MM.1S (cell line): ENCODE data around the gene KRTAP10-3.

Experiments
- DNase-seq: peaks from one replicate; pipeline ENCODE4 v3.0.0-alpha.2; 2015
- H2AFZ ChIP-seq: fragments of 300-600 bp; sonication (generic); 2 replicates; pipeline ENCODE4 v1.6.0; 2016; ENCODE audit warnings: antibody characterized with exemption, low read length
- H3F3A ChIP-seq: fragments of 300-600 bp; sonication (generic); 2 replicates; pipeline ENCODE4 v1.6.1; 2016; ENCODE audit warnings: mild to moderate bottlenecking, antibody characterized with exemption, low read length, moderate library complexity, mixed read lengths; ENCODE audit not compliant: insufficient read depth
- H3K27ac ChIP-seq: fragments of 300-600 bp; sonication (generic); 2 replicates; pipeline ENCODE4 v1.5.1; 2016; ENCODE audit warnings: mild to moderate bottlenecking, low read length
- H3K27me3 ChIP-seq: fragments of 300-600 bp; sonication (generic); replicated peaks from 2 replicates; pipeline ENCODE4 v1.6.0; 2016; ENCODE audit warnings: low read length; ENCODE audit not compliant: insufficient read depth
- H3K36me3 ChIP-seq: fragments of 300-600 bp; sonication (generic); replicated peaks from 2 replicates; pipeline ENCODE4 v1.6.1; 2016; ENCODE audit warnings: mild to moderate bottlenecking, low read length, mixed read lengths; ENCODE audit not compliant: insufficient read depth
- H3K4me1 ChIP-seq: fragments of 300-600 bp; sonication (generic); 2 replicates; pipeline ENCODE4 v1.6.1; 2016; ENCODE audit warnings: low read length, mixed read lengths
- H3K4me2 ChIP-seq: fragments of 300-600 bp; sonication (generic); 2 replicates; pipeline ENCODE4 v1.6.0; 2016; ENCODE audit warnings: low read depth, low read length
- H3K4me3 ChIP-seq: fragments of 300-600 bp; sonication (generic); 2 replicates; pipeline ENCODE4 v1.5.1; 2016; ENCODE audit warnings: low read length, mixed read lengths
- H3K79me2 ChIP-seq: fragments of 300-600 bp; sonication (generic); 2 replicates; pipeline ENCODE4 v1.6.1; 2016; ENCODE audit warnings: mixed run types, low read length, mixed read lengths
- H3K9ac ChIP-seq: fragments of 300-600 bp; sonication (generic); 2 replicates; pipeline ENCODE4 v1.6.1; 2016; ENCODE audit warnings: low read length, mixed read lengths
- H3K9me2 ChIP-seq: fragments of 300-600 bp; sonication (generic); replicated peaks from 2 replicates; pipeline ENCODE4 v1.6.1; 2016; ENCODE audit warnings: mild to moderate bottlenecking, low read length, mixed read lengths; ENCODE audit not compliant: insufficient read depth
- H3K9me3 ChIP-seq: fragments of 300-600 bp; sonication (generic); replicated peaks from 2 replicates; pipeline ENCODE4 v1.6.1; 2016; ENCODE audit warnings: mild to moderate bottlenecking, low read length, mixed read lengths; ENCODE audit not compliant: insufficient read depth
- H4K20me1 ChIP-seq: fragments of 300-600 bp; sonication (generic); 2 replicates; pipeline ENCODE4 v1.6.1; 2016; ENCODE audit warnings: mild to moderate bottlenecking, low read length, moderate library complexity, mixed read lengths; ENCODE audit not compliant: insufficient read depth
- CTCF ChIP-seq: fragments of 300-600 bp; sonication (generic); IDR thresholded peaks from 2 replicates; pipeline ENCODE4 v1.5.1; 2016; ENCODE audit warnings: antibody characterized with exemption, low read length, mixed read lengths
- EZH2 ChIP-seq: fragments of 300-600 bp; sonication (generic); optimal IDR thresholded peaks from 2 replicates; pipeline ENCODE3; 2017; ENCODE audit warnings: low read depth, mild to moderate bottlenecking, antibody characterized with exemption, low read length, mixed read lengths
- EZH2phosphoT487 ChIP-seq: fragments of 300-600 bp; sonication (generic); IDR thresholded peaks from 2 replicates; pipeline ENCODE4 v1.6.1; 2018; ENCODE audit warnings: antibody characterized with exemption, low read length

KRTAP10-3 gene

GRCh38 chr21:44537930-44538911 lies 20.4 kb downstream of the KRTAP10-3 start:
- H3K4me3 ChIP-seq = no peak overlapping the region
- no peak overlapping the region for H3K9ac ChIP-seq
- H3K36me3 ChIP-seq = no peaks in the 10 kb centered on the region
- DNase-seq = no peak
- no peaks in the 10 kb centered on the region for H3K4me1 ChIP-seq
- H3K27ac ChIP-seq = no peak overlapping the region
- no peaks in the 10 kb centered on the region for H3K79me2 ChIP-seq
- H4K20me1 ChIP-seq = no peaks in the 10 kb centered on the region
- no peak overlapping the region for H2AFZ ChIP-seq
- H3K9me2 ChIP-seq = no peaks in the 10 kb centered on the region
- no peaks in the 10 kb centered on the region for H3F3A ChIP-seq
- no peaks in the 10 kb centered on the region for H3K9me3 ChIP-seq
- H3K4me2 ChIP-seq = no peak overlapping the region
- no peak for TF ChIP-seq EZH2
- TF ChIP-seq CTCF = no peak
- no peak for TF ChIP-seq EZH2phosphoT487
- H3K27me3 ChIP-seq = peaks cover 88% of the 10 kb centered on the region

GRCh38 chr21:44535963-44536362 lies 22.6 kb downstream of the KRTAP10-3 start:
- Histone ChIP-seq H3K4me1 (no peaks in the 10 kb centered on the region), H3K36me3 (no peaks in the 10 kb centered on the region), H3F3A (no peaks in the 10 kb centered on the region), H3K9ac (no peak overlapping the region), H3K9me3 (no peaks in the 10 kb centered on the region), H4K20me1 (no peaks in the 10 kb centered on the region), H3K4me2 (no peak overlapping the region), H3K27ac (no peak overlapping the region), H3K27me3 (peaks cover 88% of the 10 kb centered on the region), H3K4me3 (no peak overlapping the region), H3K9me2 (no peaks in the 10 kb centered on the region), H3K79me2 (no peaks in the 10 kb centered on the region), H2AFZ (no peak overlapping the region)
- no peak for TF ChIP-seq CTCF
- TF ChIP-seq EZH2phosphoT487 = no peak
- no peak for TF ChIP-seq EZH2
- no peak for DNase-seq

GRCh38 chr21:44534688-44535087 lies 23.9 kb downstream of the KRTAP10-3 start:
- TF ChIP-seq EZH2 (no peak), CTCF (no peak), EZH2phosphoT487 (no peak)
- H3K36me3 ChIP-seq = no peaks in the 10 kb centered on the region
- no peaks in the 10 kb centered on the region for H3K79me2 ChIP-seq
- H3K27me3 ChIP-seq = peaks cover 90% of the 10 kb centered on the region
- no peak overlapping the region for H3K4me3 ChIP-seq
- no peaks in the 10 kb centered on the region for H3K9me2 ChIP-seq
- no peak overlapping the region for H3K27ac ChIP-seq
- H3K4me2 ChIP-seq = no peak overlapping the region
- no peaks in the 10 kb centered on the region for H3F3A ChIP-seq
- H3K9ac ChIP-seq = no peak overlapping the region
- H4K20me1 ChIP-seq = no peaks in the 10 kb centered on the region
- no peaks in the 10 kb centered on the region for H3K9me3 ChIP-seq
- no peak overlapping the region for H2AFZ ChIP-seq
- no peaks in the 10 kb centered on the region for H3K4me1 ChIP-seq
- DNase-seq = no peak
